GM23338 (cell line): ENCODE results near the gene DTHD1. TPM values are rescaled to one million over a fixed set of nuclear protein-coding genes. Genes with fewer than 3 reads are reported as not detected.

Source experiments
- ATAC-seq: fragments of 200-7000 bp; cut with Tn5 transposase; 3 replicates; pipeline ENCODE4 v1.9.1; 2020
- DNase-seq: peaks from one replicate; pipeline ENCODE4 v3.0.0-alpha.2; 2015; ENCODE audit warnings: low spot score
- H2AFZ ChIP-seq: fragments of 200-600 bp; sonication (generic); 2 replicates; pipeline ENCODE4 v1.8.0; 2016; ENCODE audit warnings: antibody characterized with exemption, mild to moderate bottlenecking, moderate library complexity
- H3F3A ChIP-seq: fragments of 200-600 bp; sonication (generic); replicated peaks from 2 replicates; pipeline ENCODE4 v1.8.0; 2017; ENCODE audit warnings: antibody characterized with exemption, mixed run types, low read depth
- H3K27ac ChIP-seq: fragments of 200-600 bp; sonication (generic); 2 replicates; pipeline ENCODE4 v1.6.1; 2016; ENCODE audit warnings: low read depth
- H3K27me3 ChIP-seq: fragments of 200-600 bp; sonication (generic); 2 replicates; pipeline ENCODE4 v1.8.0; 2016; ENCODE audit warnings: mild to moderate bottlenecking, mixed run types, moderate library complexity; ENCODE audit not compliant: insufficient read depth
- H3K36me3 ChIP-seq: fragments of 200-600 bp; sonication (generic); 2 replicates; pipeline ENCODE4 v1.8.0; 2016; ENCODE audit warnings: mild to moderate bottlenecking; ENCODE audit not compliant: insufficient read depth
- H3K4me1 ChIP-seq: fragments of 200-600 bp; sonication (generic); 2 replicates; pipeline ENCODE4 v1.8.0; 2016; ENCODE audit warnings: mild to moderate bottlenecking, moderate library complexity; ENCODE audit not compliant: insufficient read depth
- H3K4me2 ChIP-seq: fragments of 200-600 bp; sonication (generic); 2 replicates; pipeline ENCODE4 v1.7.1; 2017; ENCODE audit warnings: mixed run types
- H3K4me3 ChIP-seq: fragments of 200-600 bp; sonication (generic); 2 replicates; pipeline ENCODE4 v1.6.1; 2016; ENCODE audit warnings: mixed run types
- H3K79me2 ChIP-seq: fragments of 200-600 bp; sonication (generic); replicated peaks from 2 replicates; pipeline ENCODE4 v1.8.0; 2017; ENCODE audit warnings: mild to moderate bottlenecking; ENCODE audit not compliant: insufficient read depth
- H3K9me2 ChIP-seq: fragments of 200-600 bp; sonication (generic); 2 replicates; pipeline ENCODE4 v1.8.0; 2017; ENCODE audit not compliant: insufficient read depth
- H4K20me1 ChIP-seq: fragments of 200-600 bp; sonication (generic); replicated peaks from 2 replicates; pipeline ENCODE4 v1.8.0; 2017; ENCODE audit warnings: mild to moderate bottlenecking; ENCODE audit not compliant: insufficient read depth
- H3K27ac Mint-ChIP-seq: 2 replicates; pipeline ENCODE4 v1.8.0; 2020; ENCODE audit warnings: inconsistent platforms, mild to moderate bottlenecking, moderate library complexity, mixed read lengths
- H3K27me3 Mint-ChIP-seq: 3 replicates; pipeline ENCODE4 v1.8.0; 2022; ENCODE audit warnings: low read depth, mild to moderate bottlenecking, moderate library complexity, mixed read lengths, inconsistent platforms; ENCODE audit not compliant: insufficient read depth, poor library complexity
- H3K36me3 Mint-ChIP-seq: 3 replicates; pipeline ENCODE4 v1.8.0; 2021; ENCODE audit warnings: low read depth, mild to moderate bottlenecking, inconsistent platforms, moderate library complexity, mixed read lengths
- H3K4me1 Mint-ChIP-seq: 3 replicates; pipeline ENCODE4 v1.8.0; 2020; ENCODE audit warnings: mild to moderate bottlenecking, inconsistent platforms, mixed read lengths
- H3K4me3 Mint-ChIP-seq: 3 replicates; pipeline ENCODE4 v1.8.0; 2021; ENCODE audit warnings: moderate library complexity, mild to moderate bottlenecking, inconsistent platforms, mixed read lengths
- H3K9me3 Mint-ChIP-seq: 3 replicates; pipeline ENCODE4 v1.8.0; 2020; ENCODE audit warnings: moderate library complexity, mild to moderate bottlenecking, inconsistent platforms, mixed read lengths
- CTCF ChIP-seq, 2 experiments: fragments of 200-600 bp in 1 of 2; sonication (generic) in 1 of 2; conservative IDR thresholded peaks; 2 replicates each; pipeline versions ENCODE4 v1.5.1 to v1.6.1; 2016 to 2017; ENCODE audit warnings: antibody characterized with exemption in 2 of 2, low read depth in 2 of 2, mild to moderate bottlenecking in 2 of 2, moderate library complexity in 1 of 2
- ETS1 ChIP-seq: IDR thresholded peaks from 2 replicates; pipeline ENCODE4 v1.6.1; 2016; ENCODE audit warnings: antibody characterized with exemption
- EZH2 ChIP-seq: fragments of 200-600 bp; sonication (generic); IDR thresholded peaks from one replicate; pipeline ENCODE4 v1.8.0; 2017; ENCODE audit warnings: antibody characterized with exemption, mild to moderate bottlenecking, low read depth; ENCODE audit not compliant: unreplicated experiment
- EZH2phosphoT487 ChIP-seq: fragments of 200-600 bp; sonication (generic); IDR thresholded peaks from one replicate; pipeline ENCODE4 v1.8.1; 2018; ENCODE audit warnings: antibody characterized with exemption; ENCODE audit not compliant: unreplicated experiment
- JUNB ChIP-seq: IDR thresholded peaks from one replicate; pipeline ENCODE4 v1.6.1; 2016; ENCODE audit warnings: antibody characterized with exemption; ENCODE audit not compliant: unreplicated experiment
- NANOG ChIP-seq: IDR thresholded peaks from 2 replicates; pipeline ENCODE4 v1.6.1; 2016; ENCODE audit warnings: antibody characterized with exemption, borderline replicate concordance
- POLR2AphosphoS5 ChIP-seq: IDR thresholded peaks from 2 replicates; pipeline ENCODE4 v1.6.1; 2016; ENCODE audit warnings: antibody characterized with exemption, low read depth
- ZNF114 ChIP-seq: fragments of 250-450 bp; sonication (Bioruptor Pico); IDR thresholded peaks from 2 replicates; pipeline ENCODE4 v1.5.0; 2020; ENCODE audit warnings: mild to moderate bottlenecking, moderate library complexity
- ZNF462 ChIP-seq: fragments of 250-450 bp; sonication (Bioruptor Pico); IDR thresholded peaks from 2 replicates; pipeline ENCODE4 v1.5.0; 2020; ENCODE audit warnings: mild to moderate bottlenecking, moderate library complexity
- polyA plus RNA-seq: library from polyadenylated mRNA; unstranded; fragments of >200 nt; fragmentation: Nextera tagmentation; extraction: Ambion mirVana; gene quantifications from 2 replicates; pipeline ENCODE4 v1.2.1, GENCODE V29; 2016
- total RNA-seq: library from RNA; depleted of rRNA; stranded (reverse); fragments of >200 nt; shearing (Covaris generic); gene quantifications from 2 replicates; pipeline ENCODE4 v1.2.3, GENCODE V29; 2014

The DTHD1 gene
- total and polyA plus RNA-seq, 2 experiments from 2014 or later: not detected

GRCh38 chr4:36321176-36321575 is 39.8 kb downstream of the DTHD1 start:
- peaks cover 3% of the 10 kb centered on the region for H3K27me3 Mint-ChIP-seq
- Histone ChIP-seq H3K27me3 (no peaks in the 10 kb centered on the region), H4K20me1 (no peaks in the 10 kb centered on the region), H3K79me2 (no peaks in the 10 kb centered on the region), H3K9me2 (0 out of 2 replicates have a peak, but pooled peaks cover 2% of the 10 kb centered on the region), H2AFZ (no peak overlapping the region), H3K4me2 (no peak overlapping the region), H3K27ac (no peak overlapping the region), H3K4me1 (no peaks in the 10 kb centered on the region), H3K4me3 (no peak overlapping the region), H3K36me3 (no peaks in the 10 kb centered on the region), H3F3A (no peaks in the 10 kb centered on the region)
- no peaks in the 10 kb centered on the region for H3K36me3 Mint-ChIP-seq
- DNase-seq (no peak), ATAC-seq (no peak)
- H3K4me1 Mint-ChIP-seq: no peaks in the 10 kb centered on the region
- no peaks in the 10 kb centered on the region; the same call in 2 of the 3 replicates for H3K9me3 Mint-ChIP-seq
- H3K27ac Mint-ChIP-seq: no peak overlapping the region
- TF ChIP-seq NANOG (no peak), ZNF114 (CRISPR knock-in tag) (no peak), EZH2 (no peak), CTCF (conservative IDR thresholded peaks at IDR 0.05; ENCODE audit: low read depth in 2 of 2) (no peak), ZNF462 (CRISPR knock-in tag) (no peak), ETS1 (no peak), JUNB (no peak), EZH2phosphoT487 (no peak), POLR2AphosphoS5 (no peak)
- no peak overlapping the region for H3K4me3 Mint-ChIP-seq
